Prostate gland (tissue), 2 donors: ENCODE data around the gene LACC1. TPM values are rescaled to one million over a fixed set of nuclear protein-coding genes. Genes with fewer than 3 reads are reported as not detected.
A peak's percentile ranks its signal among the peaks of the same experiment; 100 is the strongest.

ENCODE experiments used
- DNase-seq: peaks from one replicate; pipeline ENCODE4 v3.0.0-alpha.2; 2019; ENCODE audit warnings: low spot score
- H3K27ac ChIP-seq, 2 donors: fragments of 200-600 bp; sonication (generic); 2 replicates each; pipeline ENCODE4 v1.5.1; 2017 to 2019
- H3K27me3 ChIP-seq: fragments of 200-600 bp; sonication (generic); replicated peaks from 2 replicates; pipeline ENCODE4 v1.5.1; 2019; ENCODE audit not compliant: insufficient read depth
- H3K36me3 ChIP-seq, 2 donors: fragments of 200-600 bp; sonication (generic); 1 replicate in 1 of 2; 2 replicates in 1 of 2; pipeline versions ENCODE4 v1.5.1 to v1.8.1; 2017 to 2019
- H3K4me1 ChIP-seq: fragments of 200-600 bp; sonication (generic); replicated peaks from 2 replicates; pipeline ENCODE4 v1.5.1; 2019
- H3K4me3 ChIP-seq, 2 donors: fragments of 200-600 bp; sonication (generic); 2 replicates each; pipeline ENCODE4 v1.5.1; 2017 to 2019
- H3K9me3 ChIP-seq: fragments of 200-600 bp; sonication (generic); 2 replicates; pipeline ENCODE4 v1.5.1; 2017
- CTCF ChIP-seq, 4 experiments: fragments of 200-600 bp in 2 of 4; fragments of 450-650 bp in 2 of 4; sonication (generic) in 2 of 4; IDR thresholded peaks; 1 replicate in 3 of 4; 2 replicates in 1 of 4; pipeline ENCODE4 v1.5.1; 2016 to 2019; ENCODE audit warnings: antibody characterized with exemption in 4 of 4, mild to moderate bottlenecking in 2 of 4, moderate library complexity in 2 of 4
- POLR2A ChIP-seq: fragments of 450-650 bp; IDR thresholded peaks from one replicate; pipeline ENCODE4 v1.6.1; 2016; ENCODE audit warnings: antibody characterized with exemption, mild to moderate bottlenecking
- POLR2AphosphoS5 ChIP-seq: sonication (generic); formaldehyde crosslinking; IDR thresholded peaks from one replicate; pipeline ENCODE4 v1.6.1; 2017; ENCODE audit warnings: antibody characterized with exemption
- WGBS: methylation state at CpG from one replicate; pipeline ENCODE4 v1.1.5; 2018; 5-methylcytosine and 5-hydroxymethylcytosine counted together
- intact Hi-C: fragments of 100-400 bp; cut with DNase I; formaldehyde crosslinking; loops from one replicate; pipeline ENCODE4 v1.14.2; 2022
- total RNA-seq, 2 donors: library from RNA; depleted of rRNA; stranded (reverse); fragments of >200 nt; gene quantifications; one replicate each; pipeline ENCODE4 v1.1.0, GENCODE V29; 2016

Gene LACC1
- total RNA-seq, 2 donors from 2014 or later: 8.6 to 27.8 TPM

GRCh38 chr13:43905435-43906031 lies 25.8 kb downstream of the LACC1 start:
- no peaks in the 10 kb centered on the region for H3K9me3 ChIP-seq
- no peak overlapping the region for H3K4me3 ChIP-seq
- no peaks in the 10 kb centered on the region for H3K36me3 ChIP-seq
- no peaks in the 10 kb centered on the region for H3K27me3 ChIP-seq
- H3K27ac ChIP-seq: no peak overlapping the region
- TF ChIP-seq POLR2A (no peak), CTCF (IDR thresholded peaks at IDR 0.05) (peak in 3 of 4 experiments; percentile 73 to 90 (median 89)), POLR2AphosphoS5 (no peak)
- DNase-seq: peak; percentile 53
- 2% methylated on average over 3 of the region's 3 CpGs for WGBS
- intact Hi-C loops: loop anchor here (2.0 to 10.0 kb wide), 4 partner anchors 147 to 1067 kb away; no protein-coding TSS in a partner anchor
- H3K4me1 ChIP-seq: no peaks in the 10 kb centered on the region

GRCh38 chr13:43908156-43909126 lies 28.7 kb downstream of the LACC1 start:
- no peak overlapping the region for H3K27ac ChIP-seq
- no peaks in the 10 kb centered on the region for H3K27me3 ChIP-seq
- no peak for TF ChIP-seq POLR2AphosphoS5
- no peak for TF ChIP-seq POLR2A
- peak; percentile 34 to 78 (median 68) for TF ChIP-seq CTCF (IDR thresholded peaks at IDR 0.05)
- 40% methylated on average over 2 of the region's 2 CpGs for WGBS
- DNase-seq: peak; percentile 24
- intact Hi-C loops: loop anchor here (5.0 to 10.0 kb wide), 3 partner anchors 144 to 1064 kb away; no protein-coding TSS in a partner anchor
- H3K9me3 ChIP-seq: no peaks in the 10 kb centered on the region
- no peaks in the 10 kb centered on the region for H3K36me3 ChIP-seq
- H3K4me3 ChIP-seq: no peak overlapping the region
- no peaks in the 10 kb centered on the region for H3K4me1 ChIP-seq

GRCh38 chr13:43910856-43911255 lies 31.2 kb downstream of the LACC1 start:
- H3K36me3 ChIP-seq: no peaks in the 10 kb centered on the region

GRCh38 chr13:43911278-43911677 lies 31.6 kb downstream of the LACC1 start:
- H3K4me1 ChIP-seq: no peaks in the 10 kb centered on the region
- intact Hi-C loops: no loop called here
- no peaks in the 10 kb centered on the region for H3K9me3 ChIP-seq
- no peak for DNase-seq
- no peak overlapping the region for H3K4me3 ChIP-seq
- no peak overlapping the region for H3K27ac ChIP-seq
- WGBS: 76% methylated on average over 2 of the region's 2 CpGs
- TF ChIP-seq POLR2A (no peak), CTCF (IDR thresholded peaks at IDR 0.05) (no peak), POLR2AphosphoS5 (no peak)
- H3K36me3 ChIP-seq: no peaks in the 10 kb centered on the region
- H3K27me3 ChIP-seq: no peaks in the 10 kb centered on the region

More at GRCh38 chr13:43910856-43911255, 31.2 kb downstream of the LACC1 start:
- TF ChIP-seq POLR2AphosphoS5: no peak
- TF ChIP-seq POLR2A: no peak
- no peak for TF ChIP-seq CTCF (IDR thresholded peaks at IDR 0.05)
- H3K4me3 ChIP-seq: no peak overlapping the region
- no peaks in the 10 kb centered on the region for H3K4me1 ChIP-seq
- no peak overlapping the region for H3K27ac ChIP-seq
- H3K9me3 ChIP-seq: no peaks in the 10 kb centered on the region
- H3K27me3 ChIP-seq: no peaks in the 10 kb centered on the region
- no peak for DNase-seq
- intact Hi-C loops: no loop called here
